Measurements from ENCODE around the gene MED22. TPM values are rescaled to one million over a fixed set of nuclear protein-coding genes. Genes with fewer than 3 reads are reported as not detected.

MED22 gene
- total RNA-seq, 4 donors from 2014 or later: 10.8 to 22.5 (median 15.9) TPM

DNA sequence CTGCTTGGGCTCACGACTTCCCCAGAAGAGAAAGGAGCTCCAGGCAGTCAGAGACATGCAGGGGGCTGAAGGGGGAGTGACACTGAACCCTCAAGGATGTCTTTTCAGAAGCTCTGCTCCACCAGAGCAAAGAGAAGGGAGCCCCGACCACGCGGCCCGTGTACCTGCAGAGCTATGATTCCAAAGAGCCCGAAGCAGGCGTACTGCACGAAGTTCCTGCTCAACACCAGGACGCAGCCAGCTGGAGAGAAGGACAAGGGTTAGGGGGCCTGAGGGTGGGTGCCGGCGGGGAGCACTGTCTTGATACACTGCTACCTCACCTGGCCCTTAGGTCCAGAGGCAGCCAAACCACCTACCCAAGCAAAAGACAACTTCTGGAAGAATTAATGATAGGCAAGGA, 18.5 kb upstream of the MED22 start:
- Histone ChIP-seq H3K4me3 (no peak overlapping the region), H3K9me3 (no peaks in the 10 kb centered on the region), H3K27ac (peak overlapping the region in 1 of 4 donors; percentile 22), H3K27me3 (no peaks in the 10 kb centered on the region), H3K4me1 (peaks cover 48 to 100% (median 70%) of the 10 kb centered on the region in 3 donors), H3K36me3 (peaks cover 21 to 81% (median 29%) of the 10 kb centered on the region in 3 donors)
- 90% methylated on average over 2 of the region's 11 CpGs; no CpG with 5 or more reads in 1 of the 2 donors for WGBS, 2 donors
- no peak for DNase-seq
- TF ChIP-seq POLR2A (IDR thresholded peaks at IDR 0.05): no peak
- TF ChIP-seq, protein P1, sequence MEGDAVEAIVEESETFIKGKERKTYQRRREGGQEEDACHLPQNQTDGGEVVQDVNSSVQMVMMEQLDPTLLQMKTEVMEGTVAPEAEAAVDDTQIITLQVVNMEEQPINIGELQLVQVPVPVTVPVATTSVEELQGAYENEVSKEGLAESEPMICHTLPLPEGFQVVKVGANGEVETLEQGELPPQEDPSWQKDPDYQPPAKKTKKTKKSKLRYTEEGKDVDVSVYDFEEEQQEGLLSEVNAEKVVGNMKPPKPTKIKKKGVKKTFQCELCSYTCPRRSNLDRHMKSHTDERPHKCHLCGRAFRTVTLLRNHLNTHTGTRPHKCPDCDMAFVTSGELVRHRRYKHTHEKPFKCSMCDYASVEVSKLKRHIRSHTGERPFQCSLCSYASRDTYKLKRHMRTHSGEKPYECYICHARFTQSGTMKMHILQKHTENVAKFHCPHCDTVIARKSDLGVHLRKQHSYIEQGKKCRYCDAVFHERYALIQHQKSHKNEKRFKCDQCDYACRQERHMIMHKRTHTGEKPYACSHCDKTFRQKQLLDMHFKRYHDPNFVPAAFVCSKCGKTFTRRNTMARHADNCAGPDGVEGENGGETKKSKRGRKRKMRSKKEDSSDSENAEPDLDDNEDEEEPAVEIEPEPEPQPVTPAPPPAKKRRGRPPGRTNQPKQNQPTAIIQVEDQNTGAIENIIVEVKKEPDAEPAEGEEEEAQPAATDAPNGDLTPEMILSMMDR (IDR thresholded peaks at IDR 0.05): no peak
- intact Hi-C loops (cut with DNase I): no loop called here

DNA sequence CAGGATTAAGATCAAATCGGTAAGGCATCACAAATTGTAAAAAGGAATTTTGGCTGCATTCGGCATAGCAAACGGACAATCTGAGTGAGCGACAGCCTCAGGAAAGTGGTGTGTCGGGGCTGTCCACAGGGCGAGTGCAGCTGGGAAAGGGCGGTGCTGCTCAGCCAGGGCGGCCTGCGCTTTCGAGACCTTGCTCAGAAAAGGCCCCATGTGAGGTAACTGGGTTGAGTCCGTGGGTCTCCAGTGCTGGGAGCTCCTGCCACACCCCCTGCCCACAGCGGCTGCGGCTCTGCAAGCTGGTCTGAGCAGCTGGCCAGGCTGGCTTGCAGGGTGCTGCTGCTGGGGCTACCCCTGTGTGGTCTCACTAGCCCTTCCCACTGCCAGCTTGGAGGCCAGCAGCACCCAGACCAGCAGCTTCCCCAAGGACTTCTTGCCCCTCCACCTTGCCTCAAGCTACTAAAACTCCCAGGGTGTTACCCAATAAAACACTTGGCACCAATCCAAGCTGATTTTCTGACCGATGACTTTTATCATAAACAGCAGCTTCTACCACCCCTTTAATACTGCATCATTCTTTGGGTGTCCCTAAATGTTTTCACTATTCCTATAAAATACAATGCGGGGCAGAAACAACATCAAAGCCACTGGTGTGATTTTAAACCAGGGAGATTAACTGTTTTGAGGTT, 14.6 kb upstream of the MED22 start:
- H3K36me3 ChIP-seq: peaks cover 29 to 91% (median 35%) of the 10 kb centered on the region in 3 donors

DNA sequence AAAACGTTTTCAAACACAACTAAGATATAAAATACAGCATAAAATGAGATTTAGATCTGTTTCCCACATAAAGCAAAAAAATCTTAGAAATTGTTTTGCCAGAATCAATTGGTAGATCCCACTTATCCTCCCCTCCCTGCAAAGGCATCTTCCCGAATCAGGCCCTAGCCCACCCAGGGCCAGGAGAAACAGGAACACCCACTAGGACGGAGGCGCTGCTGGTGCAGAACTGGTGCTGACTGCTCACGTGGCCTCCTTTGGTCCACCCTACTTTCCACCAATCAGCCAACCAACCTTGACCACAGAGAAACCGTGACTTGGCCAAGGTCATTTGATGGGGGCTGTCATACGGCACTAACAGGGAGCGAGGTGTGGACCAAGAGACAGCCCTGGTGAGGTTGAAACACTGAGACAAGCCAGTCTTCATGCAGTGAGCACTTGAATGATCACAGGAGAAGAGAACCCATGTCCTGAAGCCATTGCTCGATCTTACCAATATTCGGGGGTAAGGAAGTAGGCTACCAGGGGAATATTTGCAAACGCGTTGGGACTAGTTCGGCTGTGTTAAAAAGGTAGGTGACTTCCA, 13.7 kb upstream of the MED22 start:
- intact Hi-C loops (cut with DNase I): no loop called here
- H3K4me3 ChIP-seq: no peak overlapping the region
- no peaks in the 10 kb centered on the region for H3K27me3 ChIP-seq
- H3K9me3 ChIP-seq: no peaks in the 10 kb centered on the region
- peaks cover 34 to 90% (median 44%) of the 10 kb centered on the region in 3 donors for H3K4me1 ChIP-seq
- peak overlapping the region in 2 of 4 donors; percentile 2 to 74 for H3K27ac ChIP-seq
- no peak for DNase-seq
- no peak for TF ChIP-seq POLR2A (IDR thresholded peaks at IDR 0.05)
- TF ChIP-seq, protein P1 (IDR thresholded peaks at IDR 0.05): no peak
- 28 to 45% methylated on average over 7 to 13 of the region's 13 CpGs for WGBS, 2 donors
- peaks cover 21 to 82% (median 26%) of the 10 kb centered on the region in 3 donors for H3K36me3 ChIP-seq

More for the DNA sequence above, 14.6 kb upstream of the MED22 start:
- Histone ChIP-seq H3K27me3 (no peaks in the 10 kb centered on the region), H3K4me1 (peaks cover 27 to 90% (median 38%) of the 10 kb centered on the region in 3 donors), H3K27ac (peak overlapping the region in 3 of 4 donors; percentile 57 to 78 (median 74)), H3K9me3 (no peaks in the 10 kb centered on the region), H3K4me3 (no peak overlapping the region)
- DNase-seq: no peak
- intact Hi-C loops (cut with DNase I): no loop called here
- no peak for TF ChIP-seq POLR2A (IDR thresholded peaks at IDR 0.05)
- TF ChIP-seq, protein P1 (IDR thresholded peaks at IDR 0.05): no peak
- 53 to 58% methylated on average over 12 to 13 of the region's 15 CpGs for WGBS, 2 donors

DNA sequence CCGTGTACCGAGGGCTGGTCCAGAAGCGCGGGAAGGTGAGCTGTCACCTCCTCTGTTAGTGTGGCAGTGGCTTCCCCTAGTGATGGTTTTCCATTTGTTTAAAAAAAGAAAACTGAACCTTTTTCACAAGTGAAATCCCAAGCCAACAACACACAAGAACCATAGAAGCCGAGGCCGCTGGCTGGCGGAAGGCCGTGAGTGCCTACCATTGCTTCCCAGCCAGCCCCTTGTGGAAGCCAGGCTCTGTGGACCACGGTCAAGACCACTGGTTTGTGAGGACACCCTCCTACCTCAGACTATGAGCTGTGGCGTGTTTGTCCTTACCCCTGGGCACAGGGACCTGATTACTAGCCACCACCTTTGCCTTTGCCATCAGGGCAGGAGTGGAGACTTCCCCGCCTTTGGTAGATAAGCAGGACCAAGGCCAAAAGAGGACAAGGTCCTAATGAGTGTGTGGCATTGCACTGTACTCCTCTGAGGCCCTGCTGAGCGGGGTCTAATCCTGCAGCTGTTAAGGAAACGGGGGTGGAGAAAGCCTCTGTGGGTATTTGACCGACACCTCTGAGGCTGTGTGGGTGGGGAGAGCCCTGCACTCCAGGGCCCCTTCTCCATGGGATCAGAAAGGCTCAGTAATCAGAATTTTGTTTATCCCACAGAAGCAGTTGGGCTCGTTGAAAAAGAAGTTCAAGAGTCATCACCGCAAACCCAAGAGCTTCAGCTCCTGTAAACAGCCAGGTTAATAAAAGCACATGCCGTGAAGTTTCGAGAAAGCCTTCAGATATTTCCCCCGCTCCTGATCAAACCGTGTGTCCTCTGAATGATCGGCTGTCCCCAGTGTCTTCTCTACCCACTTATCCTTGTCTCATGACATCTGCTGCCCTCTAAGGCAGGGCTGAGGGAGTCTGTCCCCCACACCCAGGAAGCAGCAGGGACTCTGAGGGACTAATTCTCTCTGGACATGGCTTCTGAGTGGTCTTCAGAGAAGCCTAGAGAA, 12.8 kb upstream of the MED22 start:
- no peaks in the 10 kb centered on the region for H3K27me3 ChIP-seq
- H3K27ac ChIP-seq: peak overlapping the region in 1 of 4 donors; percentile 74
- H3K9me3 ChIP-seq: no peaks in the 10 kb centered on the region
- peaks cover 14 to 73% (median 18%) of the 10 kb centered on the region in 3 donors for H3K36me3 ChIP-seq
- no peak overlapping the region for H3K4me3 ChIP-seq
- 84 to 87% methylated on average over 15 to 18 of the region's 21 CpGs for WGBS, 2 donors
- intact Hi-C loops (cut with DNase I): no loop called here
- H3K4me1 ChIP-seq: peaks cover 33 to 85% (median 46%) of the 10 kb centered on the region in 3 donors
- TF ChIP-seq, protein P1 (IDR thresholded peaks at IDR 0.05): no peak
- no peak for DNase-seq
